ENCODE data around the gene UPK2. TPM values are rescaled to one million over a fixed set of nuclear protein-coding genes. Genes with fewer than 3 reads are reported as not detected.

Gene UPK2
- polyA plus RNA-seq, 3 donors: not detected

- Histone ChIP-seq H4K20me1 (ENCODE audit: insufficient read depth, low read length) (peaks cover 80% of the 10 kb centered on the region), H3K36me3 (replicated peaks in 1 of 2; ENCODE audit: control insufficient read depth in 1 of 2, insufficient read depth in 2 of 2, low read length in 2 of 2) (no peaks in the 10 kb centered on the region), H3K4me2 (replicated peaks; ENCODE audit: extremely low read depth, low read length, poor library complexity, severe bottlenecking) (peak overlapping the region; percentile 53), H3K27me3 (ENCODE audit: control insufficient read depth in 2 of 2, insufficient read depth in 2 of 2, low read length in 2 of 2) (no peaks in the 10 kb centered on the region), H3K79me2 (ENCODE audit: insufficient read depth, low read length) (peaks cover 79% of the 10 kb centered on the region), H2AFZ (ENCODE audit: insufficient read depth, low read depth, low read length, poor library complexity, severe bottlenecking) (no peak overlapping the region), H3K9me3 (replicated peaks in 1 of 2; ENCODE audit: control insufficient read depth in 1 of 2, insufficient read depth in 1 of 2, low read length in 2 of 2) (no peaks in the 10 kb centered on the region), H3K27ac (ENCODE audit: low read depth in 1 of 2, low read length in 2 of 2) (peak overlapping the region; percentile 39 to 42), H3K4me3 (replicated peaks in 1 of 3; ENCODE audit: low read depth in 2 of 3, low read length in 3 of 3) (peak overlapping the region in 1 of 3 experiments; percentile 30), H3K9ac (ENCODE audit: insufficient read depth, low read length, poor library complexity, severe bottlenecking) (no peak overlapping the region), H3K4me1 (ENCODE audit: control insufficient read depth in 1 of 2, insufficient read depth in 2 of 2, low read length in 2 of 2) (peaks cover 97 to 100% of the 10 kb centered on the region in 2 donors)
- DNase-seq: peak in 1 of 3 donors; percentile 21
- intact Hi-C loops (cut with micrococcal nuclease): no loop called here
- TF ChIP-seq CTCF (IDR thresholded peaks at IDR 0.05): no peak
- peak overlapping the region; percentile 59 to 72 for H3K4me3 Mint-ChIP-seq
- peaks cover 16 to 18% of the 10 kb centered on the region in 2 donors for H3K36me3 Mint-ChIP-seq
- H3K4me1 Mint-ChIP-seq: peaks cover 93% of the 10 kb centered on the region
- H3K27ac Mint-ChIP-seq: peak overlapping the region; percentile 81 to 93 (median 89)
- H3K27me3 Mint-ChIP-seq (ENCODE audit: low read depth in 3 of 3): peaks cover 0 to 17% (median 6%) of the 10 kb centered on the region in 3 donors
- 30% methylated on average over 8 of the region's 14 CpGs for WGBS (ENCODE audit: insufficient coverage)
- H3K9me3 Mint-ChIP-seq: peaks cover 0 to 2% (median 0%) of the 10 kb centered on the region in 7 donors
These were observed 37.9 kb upstream of the UPK2 start for GRCh38 chr11:118918128-118918685.

GRCh38 chr11:118918686-118919280 is 37.3 kb upstream of the UPK2 start:
- peak overlapping the region in 1 of 2 donors; percentile 59 for H3K4me3 Mint-ChIP-seq
- no peaks in the 10 kb centered on the region for H3K36me3 ChIP-seq (replicated peaks in 1 of 2; ENCODE audit: control insufficient read depth in 1 of 2, insufficient read depth in 2 of 2, low read length in 2 of 2)
- H3K27me3 ChIP-seq (ENCODE audit: control insufficient read depth in 2 of 2, insufficient read depth in 2 of 2, low read length in 2 of 2): no peaks in the 10 kb centered on the region
- H3K79me2 ChIP-seq (ENCODE audit: insufficient read depth, low read length): peaks cover 81% of the 10 kb centered on the region
- H3K4me3 ChIP-seq (replicated peaks in 1 of 3; ENCODE audit: low read depth in 2 of 3, low read length in 3 of 3): no peak overlapping the region
- H3K4me1 Mint-ChIP-seq: peaks cover 94% of the 10 kb centered on the region
- TF ChIP-seq CTCF (IDR thresholded peaks at IDR 0.05): no peak
- H3K9me3 Mint-ChIP-seq: peaks cover 0 to 2% (median 0%) of the 10 kb centered on the region in 7 donors
- H3K9ac ChIP-seq (ENCODE audit: insufficient read depth, low read length, poor library complexity, severe bottlenecking): no peak overlapping the region
- peak overlapping the region in 3 of 7 donors; percentile 9 to 50 (median 42) for H3K27ac Mint-ChIP-seq
- no peak overlapping the region for H3K4me2 ChIP-seq (replicated peaks; ENCODE audit: extremely low read depth, low read length, poor library complexity, severe bottlenecking)
- peaks cover 81% of the 10 kb centered on the region for H4K20me1 ChIP-seq (ENCODE audit: insufficient read depth, low read length)
- intact Hi-C loops (cut with micrococcal nuclease): no loop called here
- H3K27me3 Mint-ChIP-seq (ENCODE audit: low read depth in 3 of 3): peaks cover 0 to 15% (median 6%) of the 10 kb centered on the region in 3 donors
- no peaks in the 10 kb centered on the region for H3K9me3 ChIP-seq (replicated peaks in 1 of 2; ENCODE audit: control insufficient read depth in 1 of 2, insufficient read depth in 1 of 2, low read length in 2 of 2)
- DNase-seq: no peak
- peaks cover 20 to 22% of the 10 kb centered on the region in 2 donors for H3K36me3 Mint-ChIP-seq
- no peak overlapping the region for H3K27ac ChIP-seq (ENCODE audit: low read depth in 1 of 2, low read length in 2 of 2)
- peaks cover 97 to 100% of the 10 kb centered on the region in 2 donors for H3K4me1 ChIP-seq (ENCODE audit: control insufficient read depth in 1 of 2, insufficient read depth in 2 of 2, low read length in 2 of 2)
- no peak overlapping the region for H2AFZ ChIP-seq (ENCODE audit: insufficient read depth, low read depth, low read length, poor library complexity, severe bottlenecking)
- WGBS (ENCODE audit: insufficient coverage): no CpG with 5 or more reads among the region's 13 CpGs

Data from CD14-positive monocyte (primary cell).